GM12878 (cell line): ENCODE results near the gene PPM1N. TPM values are rescaled to one million over a fixed set of nuclear protein-coding genes. Genes with fewer than 3 reads are reported as not detected.

ENCODE experiments used
- ATAC-seq: fragments of 200-7000 bp; cut with Tn5 transposase; 3 replicates; pipeline ENCODE4 v1.9.1; 2020; ENCODE audit warnings: mild to moderate bottlenecking, moderate library complexity
- BruUV-seq: library from RNA; stranded (reverse); fragments of 400-500 nt; replicated peaks from 2 replicates; lab custom pipeline; 2021; lab: Mats Ljungman, UMichigan
- CTCF ChIA-PET: fragments of 300-600 bp; sonication (Branson Sonifier 250); formaldehyde crosslinking; extraction: SDS; loops from one replicate; lab custom pipeline; 2021; ENCODE audit warnings: inconsistent platforms; lab: Yijun Ruan, JAX
- POLR2A ChIA-PET: fragments of 350-600 bp; formaldehyde crosslinking; extraction: SDS; loops from one replicate; lab custom pipeline; 2021; ENCODE audit warnings: inconsistent platforms; lab: Charles Lee
- RAD21 ChIA-PET: fragments of 300-600 bp; sonication (Branson Sonifier 250); formaldehyde crosslinking; loops from one replicate; lab custom pipeline; 2023; ENCODE audit warnings: antibody characterized with exemption; ENCODE audit not compliant: unreplicated experiment; lab: Charles Lee
- SMC1A ChIA-PET: fragments of 300-600 bp; sonication (Branson Sonifier 250); formaldehyde crosslinking; loops from one replicate; lab custom pipeline; 2023; ENCODE audit not compliant: unreplicated experiment, uncharacterized antibody; lab: Charles Lee
- DNase-seq: peaks from one replicate; pipeline ENCODE4 v3.0.0-alpha.2; 2011; ENCODE audit warnings: low read depth, low spot score
- FAIRE-seq: peaks from 3 replicates; lab custom pipeline; 2011; peaks lifted over from hg19 to GRCh38; lab: Jason Lieb, UNC
- H2AFZ ChIP-seq: 2 replicates; pipeline ENCODE4 v1.6.0; 2011; ENCODE audit warnings: low read depth, low read length, control low read depth; ENCODE audit not compliant: control insufficient read depth
- H3K27ac ChIP-seq: 2 replicates; pipeline ENCODE4 v1.5.1; 2011; ENCODE audit warnings: control low read depth; ENCODE audit not compliant: control insufficient read depth, insufficient read depth
- H3K27me3 ChIP-seq, 2 experiments: replicated peaks in 1 of 2; 2 replicates each; pipeline versions ENCODE4 v1.6.0 to v1.6.1; 2011; ENCODE audit warnings: low read length in 1 of 2; ENCODE audit not compliant: control insufficient read depth in 2 of 2, insufficient read depth in 2 of 2
- H3K36me3 ChIP-seq, 2 experiments: 2 replicates each; pipeline ENCODE4 v1.5.1; 2011; ENCODE audit warnings: low read length in 1 of 2; ENCODE audit not compliant: control insufficient read depth in 2 of 2, insufficient read depth in 2 of 2
- H3K4me1 ChIP-seq: 2 replicates; pipeline ENCODE4 v1.6.1; 2011; ENCODE audit warnings: mild to moderate bottlenecking, low read length, moderate library complexity, mixed read lengths; ENCODE audit not compliant: control insufficient read depth, insufficient read depth
- H3K4me2 ChIP-seq: 2 replicates; pipeline ENCODE4 v1.6.0; 2011; ENCODE audit warnings: control low read depth; ENCODE audit not compliant: control insufficient read depth, insufficient read depth
- H3K4me3 ChIP-seq: fragments of 200-600 bp; sonication (generic); 2 replicates; pipeline ENCODE4 v1.5.1; 2016
- H3K79me2 ChIP-seq: 2 replicates; pipeline ENCODE4 v1.6.0; 2011; ENCODE audit warnings: low read length; ENCODE audit not compliant: control insufficient read depth, insufficient read depth
- H3K9ac ChIP-seq: 2 replicates; pipeline ENCODE4 v1.8.0; 2011; ENCODE audit warnings: low read length, control low read depth, mixed read lengths; ENCODE audit not compliant: control insufficient read depth, insufficient read depth
- H3K9me3 ChIP-seq: replicated peaks from 3 replicates; pipeline ENCODE4 v1.5.1; 2011; ENCODE audit warnings: mild to moderate bottlenecking, low read length; ENCODE audit not compliant: control insufficient read depth, insufficient read depth
- H4K20me1 ChIP-seq: 2 replicates; pipeline ENCODE4 v1.6.0; 2011; ENCODE audit not compliant: control insufficient read depth, insufficient read depth
- BACH1 ChIP-seq: fragments of 450-650 bp; IDR thresholded peaks from 2 replicates; pipeline ENCODE4 v1.6.1; 2017; ENCODE audit warnings: mild to moderate bottlenecking, borderline replicate concordance
- CHD2 ChIP-seq: IDR thresholded peaks from 2 replicates; pipeline ENCODE4 v1.6.1; 2011; ENCODE audit warnings: low read depth, low read length, improper control_type of control experiment, borderline replicate concordance
- CREB1 ChIP-seq: IDR thresholded peaks from 2 replicates; pipeline ENCODE4 v1.6.1; 2012; ENCODE audit warnings: low read depth, mild to moderate bottlenecking, inconsistent platforms
- CREM ChIP-seq: IDR thresholded peaks from 2 replicates; pipeline ENCODE4 v1.6.1; 2014; ENCODE audit warnings: antibody characterized with exemption, low read depth
- DPF2 ChIP-seq: fragments of 450-650 bp; IDR thresholded peaks from 2 replicates; pipeline ENCODE4 v1.6.1; 2017; ENCODE audit warnings: mild to moderate bottlenecking
- FOXM1 ChIP-seq: IDR thresholded peaks from 2 replicates; pipeline ENCODE4 v1.6.1; 2012; ENCODE audit warnings: low read depth, mild to moderate bottlenecking, inconsistent platforms, low read length, moderate library complexity
- HCFC1 ChIP-seq: fragments of 150-350 bp; IDR thresholded peaks from 2 replicates; pipeline ENCODE4 v1.6.1; 2014; ENCODE audit warnings: low read length
- IKZF1 ChIP-seq: fragments of 450-650 bp; conservative IDR thresholded peaks from 2 replicates; pipeline ENCODE4 v1.6.1; 2017; ENCODE audit warnings: antibody characterized with exemption, mild to moderate bottlenecking
- IKZF2 ChIP-seq, 2 experiments: fragments of 450-650 bp; IDR thresholded peaks; 2 replicates each; pipeline ENCODE4 v1.6.1; 2017; ENCODE audit warnings: mild to moderate bottlenecking in 2 of 2, moderate library complexity in 2 of 2
- IRF4 ChIP-seq: IDR thresholded peaks from 2 replicates; pipeline ENCODE4 v1.6.1; 2011; ENCODE audit warnings: low read depth, low read length
- LARP7 ChIP-seq: fragments of 450-650 bp; IDR thresholded peaks from 2 replicates; pipeline ENCODE4 v1.6.1; 2017; ENCODE audit warnings: mild to moderate bottlenecking
- MAX ChIP-seq: IDR thresholded peaks from 2 replicates; pipeline ENCODE4 v1.6.1; 2012; ENCODE audit warnings: low read depth, low read length, improper control_type of control experiment
- MXI1 ChIP-seq: fragments of 150-350 bp; IDR thresholded peaks from 2 replicates; pipeline ENCODE4 v1.6.1; 2011; ENCODE audit warnings: low read depth, mild to moderate bottlenecking, inconsistent platforms, low read length, improper control_type of control experiment
- NBN ChIP-seq: fragments of 450-650 bp; IDR thresholded peaks from 2 replicates; pipeline ENCODE4 v1.6.1; 2016
- NKRF ChIP-seq: fragments of 450-650 bp; conservative IDR thresholded peaks from 2 replicates; pipeline ENCODE4 v1.6.1; 2017; ENCODE audit warnings: mild to moderate bottlenecking, moderate library complexity
- NR2C1 ChIP-seq: fragments of 450-650 bp; IDR thresholded peaks from 2 replicates; pipeline ENCODE4 v1.6.1; 2017; ENCODE audit warnings: antibody characterized with exemption, mild to moderate bottlenecking, moderate library complexity
- NR2F1 ChIP-seq: fragments of 450-650 bp; conservative IDR thresholded peaks from 2 replicates; pipeline ENCODE4 v1.6.1; 2017; ENCODE audit warnings: mild to moderate bottlenecking
- RAD21 ChIP-seq: IDR thresholded peaks from 2 replicates; pipeline ENCODE4 v1.6.1; 2011; ENCODE audit warnings: mild to moderate bottlenecking, low read depth, low read length, moderate library complexity; ENCODE audit not compliant: insufficient read depth
- RELA ChIP-seq: fragments of 450-650 bp; IDR thresholded peaks from 2 replicates; pipeline ENCODE4 v1.8.0; 2014; ENCODE audit warnings: borderline replicate concordance; ENCODE audit not compliant: partially characterized antibody
- RUNX3 ChIP-seq: IDR thresholded peaks from 2 replicates; pipeline ENCODE4 v1.6.1; 2012; ENCODE audit warnings: low read length, inconsistent platforms
- SREBF1 ChIP-seq: IDR thresholded peaks from 2 replicates; pipeline ENCODE4 v1.6.1; 2012; ENCODE audit warnings: mild to moderate bottlenecking, low read length
- TAF1 ChIP-seq: IDR thresholded peaks from 2 replicates; pipeline ENCODE4 v1.6.1; 2011; ENCODE audit warnings: mild to moderate bottlenecking, low read depth, low read length, borderline replicate concordance
- TARDBP ChIP-seq: IDR thresholded peaks from 2 replicates; pipeline ENCODE4 v1.6.1; 2016; ENCODE audit warnings: borderline replicate concordance
- TBL1XR1 ChIP-seq: IDR thresholded peaks from 2 replicates; pipeline ENCODE4 v1.6.1; 2012; ENCODE audit warnings: low read depth, low read length, improper control_type of control experiment
- YY1 ChIP-seq: IDR thresholded peaks from 2 replicates; pipeline ENCODE4 v1.6.1; 2011; ENCODE audit warnings: low read depth, mild to moderate bottlenecking, low read length
- WGBS: methylation state at CpG from one replicate; pipeline ENCODE4 v1.1.6; 2016; ENCODE audit warnings: low lambda C conversion rate; ENCODE audit not compliant: insufficient replicate concordance, insufficient coverage; ENCODE audit errors: missing lambda C conversion rate; 5-methylcytosine and 5-hydroxymethylcytosine counted together
- in situ Hi-C: fragments of 300-500 bp; cut with MboI; formaldehyde crosslinking; loops from 9 replicates; pipeline ENCODE4 v1.14.3; 2018; ENCODE audit warnings: mixed read lengths
- intact Hi-C: fragments of 100-400 bp; cut with micrococcal nuclease; formaldehyde crosslinking; loops from one replicate; pipeline ENCODE4 v1.14.2; 2022; ENCODE audit not compliant: unreplicated experiment
- polyA plus RNA-seq, 11 experiments: library from polyadenylated mRNA; depleted of rRNA in 4 of 11; unstranded in 6 of 11; stranded (reverse) in 5 of 11; fragments of >200 nt; fragmentation: Nextera tagmentation in 4 of 11; fragmentation: Illumina TruSeq in 1 of 11; extraction: Ambion mirVana in 4 of 11; extraction: Trizol in 1 of 11; gene quantifications; 1 replicate in 1 of 11; 2 replicates in 10 of 11; pipeline versions ENCODE4 v1.2.1 to v1.2.3, GENCODE V29; 2011 to 2016; ENCODE audit warnings: inconsistent platforms in 2 of 11, missing spikeins in 2 of 11, low read depth in 1 of 11
- total RNA-seq, 4 experiments: library from RNA; depleted of rRNA in 3 of 4; stranded (reverse); fragments of >200 nt in 3 of 4; fragmentation: Illumina TruSeq in 1 of 4; extraction: Trizol in 1 of 4; gene quantifications; 2 replicates each; pipeline versions ENCODE4 v1.2.1 to v1.2.3, GENCODE V29; 2013 to 2021

PPM1N gene
- total and polyA plus RNA-seq, 10 of the 15 experiments (the other 5 are each of a cell fraction or from before 2014, with no cell fraction given), result 1.6 to 5.4 (median 3.7) TPM

- POLR2A ChIA-PET, result no interaction called here
- Histone ChIP-seq H3K27me3 (no peaks in the 10 kb centered on the region), H3K4me3 (no peak overlapping the region), H3K4me2 (no peak overlapping the region), H3K4me1 (peaks cover 10% of the 10 kb centered on the region; the same call in 1 of the 2 replicates), H3K79me2 (no peaks in the 10 kb centered on the region), H3K9ac (no peak overlapping the region), H3K9me3 (no peaks in the 10 kb centered on the region), H3K36me3 (peaks cover 34 to 39% of the 10 kb centered on the region in 2 experiments), H2AFZ (no peak overlapping the region), H4K20me1 (peaks cover 5% of the 10 kb centered on the region), H3K27ac (no peak overlapping the region)
- WGBS, result 49% methylated on average over 9 of the region's 9 CpGs
- CTCF ChIA-PET, result interaction anchor here (0.8 to 3.0 kb wide), 4 partner anchors 34 to 120 kb away, joined by 4 to 11 read pairs (median 5); no protein-coding TSS in a partner anchor
- no TSS peak for BruUV-seq
- in situ Hi-C loops (loop anchor here (10.0 kb wide), 1 partner anchor 121 kb away; no protein-coding TSS in a partner anchor), intact Hi-C loops (loop anchor here (1.0 to 5.0 kb wide), 2 partner anchors 39 to 120 kb away; no protein-coding TSS in a partner anchor)
- SMC1A ChIA-PET, result interaction anchor here (0.9 to 1.1 kb wide), 2 partner anchors 13 to 34 kb away, joined by 3 read pairs; no protein-coding TSS in a partner anchor
- RAD21 ChIA-PET, result interaction anchor here (0.9 kb wide), 1 partner anchor 45 kb away, joined by 3 read pairs; no protein-coding TSS in a partner anchor
- DNase-seq (peak; percentile 57), ATAC-seq (peak; percentile 96), FAIRE-seq (peak; percentile 87)
- TF ChIP-seq NKRF (no peak), NR2C1 (peak; percentile 38; the same call in 1 of the 2 replicates), MAX (peak; percentile 34; the same call in 1 of the 2 replicates), YY1 (peak; percentile 68), CREB1 (peak; percentile 61; the same call in 1 of the 2 replicates), IKZF1 (peak; percentile 76), RUNX3 (peak; percentile 49), CHD2 (0 out of 2 replicates have a peak, but pooled peaks have one; percentile 15), TBL1XR1 (no peak), MXI1 (peak; percentile 65; the same call in 1 of the 2 replicates), BACH1 (0 out of 2 replicates have a peak, but pooled peaks have one; percentile 18), SREBF1 (peak; percentile 65; the same call in 1 of the 2 replicates), CREM (peak; percentile 61; the same call in 1 of the 2 replicates), IKZF2 (IDR thresholded peaks at IDR 0.05) (peak in 1 of 2 experiments; percentile 58; a peak in 1 of 4 replicates), TAF1 (peak; percentile 10; the same call in 1 of the 2 replicates), NBN (peak; percentile 16; the same call in 1 of the 2 replicates), DPF2 (peak; percentile 53), IRF4 (peak; percentile 58; the same call in 1 of the 2 replicates), LARP7 (peak; percentile 65; the same call in 1 of the 2 replicates), FOXM1 (no peak), HCFC1 (peak; percentile 95), RAD21 (peak; percentile 67), NR2F1 (peak; percentile 32; the same call in 1 of the 2 replicates), RELA (peak; percentile 8), TARDBP (peak; percentile 63; the same call in 1 of the 2 replicates)
These were observed 25.5 kb downstream of the PPM1N start for GRCh38 chr19:45523642-45524256.
